GM10248 (cell line): ENCODE results near the gene RTEL1.

Experiments used
- CTCF ChIA-PET: fragments of 300-600 bp; sonication (Branson Sonifier 250); formaldehyde crosslinking; extraction: SDS; loops from one replicate; lab custom pipeline; 2021; ENCODE audit warnings: antibody characterized with exemption; lab: Yijun Ruan, JAX
- POLR2A ChIA-PET: fragments of 350-650 bp; sonication (Branson Sonifier 250); formaldehyde crosslinking; extraction: SDS; loops from one replicate; lab custom pipeline; 2020; ENCODE audit warnings: antibody characterized with exemption; lab: Yijun Ruan, JAX
- DNase-seq: peaks from one replicate; pipeline ENCODE4 v3.0.0; 2012; ENCODE audit errors: extremely low spot score
- TF ChIP-seq, protein P1 (sequence below): IDR thresholded peaks from 2 replicates; pipeline ENCODE4 v1.5.1; 2012; ENCODE audit warnings: mild to moderate bottlenecking, low read depth; ENCODE audit errors: extremely low read depth, missing control alignments, control extremely low read depth

The RTEL1 gene

DNA sequence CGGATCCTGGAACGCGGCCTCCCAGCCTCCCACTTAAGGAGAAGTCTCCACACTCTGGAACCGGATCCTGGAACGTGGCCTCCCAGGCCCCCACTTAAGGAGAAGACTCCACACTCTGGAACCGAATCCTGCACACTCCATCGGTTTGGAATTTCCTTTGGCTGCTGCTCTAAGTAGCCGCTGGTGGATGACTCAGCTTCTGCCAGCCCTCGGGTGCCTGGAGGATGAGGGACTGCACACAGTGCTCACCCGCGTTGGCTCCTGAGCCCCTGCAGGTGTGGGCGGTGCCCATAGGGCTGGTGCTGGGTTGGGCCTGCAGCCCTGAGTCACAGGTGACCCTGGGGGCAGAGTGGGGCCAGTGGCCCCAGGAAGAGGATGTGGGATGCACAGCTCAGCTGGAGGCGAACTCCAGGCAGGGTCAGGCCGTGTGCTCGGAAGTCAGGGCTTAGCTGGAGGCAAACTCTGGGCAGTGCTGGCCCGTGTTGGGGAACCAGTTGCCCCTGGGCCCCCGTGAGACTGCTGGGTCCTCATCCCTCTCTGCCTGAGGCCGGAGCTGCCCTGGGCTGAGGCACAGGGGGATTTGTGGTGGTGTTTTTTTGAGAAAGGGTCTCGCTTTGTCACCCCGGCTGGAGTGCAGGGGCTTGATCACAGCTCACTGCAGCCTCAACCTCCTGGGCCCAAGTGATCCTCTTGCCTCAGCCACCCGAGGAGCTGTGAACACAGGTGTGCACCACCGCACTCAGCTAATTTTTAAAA, 24.4 kb downstream of the RTEL1 start:
- POLR2A ChIA-PET = no interaction called here

DNA sequence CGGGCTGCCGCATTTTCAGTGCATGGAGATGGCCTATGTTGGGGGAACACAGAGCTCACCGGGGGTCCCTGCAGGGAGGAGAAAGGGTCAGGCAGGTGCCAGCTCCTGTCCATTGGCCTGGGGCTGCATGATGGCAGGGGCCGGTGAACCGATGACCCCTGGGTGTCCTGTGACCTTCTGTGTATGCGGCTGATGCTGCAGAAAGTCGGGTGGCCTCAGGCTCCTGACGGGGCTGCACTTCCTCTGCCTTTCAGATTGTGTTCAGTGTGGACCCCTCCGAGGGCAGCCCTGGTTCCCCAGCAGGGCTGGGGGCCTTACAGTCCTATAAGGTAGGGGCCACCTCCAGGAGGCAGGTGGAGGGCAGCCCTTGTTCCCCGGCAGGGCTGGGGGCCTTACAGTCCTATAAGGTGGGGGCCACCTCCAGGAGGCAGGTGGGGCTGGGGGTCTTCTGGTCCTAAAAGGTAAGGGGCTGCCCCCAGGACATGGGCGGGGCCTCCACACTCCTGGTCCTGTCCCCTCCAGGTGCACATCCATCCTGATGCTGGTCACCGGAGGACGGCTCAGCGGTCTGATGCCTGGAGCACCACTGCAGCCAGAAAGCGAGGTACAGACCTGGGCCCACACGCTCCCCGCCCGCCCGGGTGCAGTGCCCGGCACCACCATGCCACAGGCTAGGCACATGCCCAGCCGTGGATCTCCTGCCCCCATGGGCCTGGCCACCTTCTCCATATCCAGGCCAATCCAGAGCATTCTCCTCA, 27.3 kb downstream of the RTEL1 start:
- ChIA-PET POLR2A (no interaction called here), CTCF (no interaction called here)
- no peak for DNase-seq
- TF ChIP-seq, protein P1, sequence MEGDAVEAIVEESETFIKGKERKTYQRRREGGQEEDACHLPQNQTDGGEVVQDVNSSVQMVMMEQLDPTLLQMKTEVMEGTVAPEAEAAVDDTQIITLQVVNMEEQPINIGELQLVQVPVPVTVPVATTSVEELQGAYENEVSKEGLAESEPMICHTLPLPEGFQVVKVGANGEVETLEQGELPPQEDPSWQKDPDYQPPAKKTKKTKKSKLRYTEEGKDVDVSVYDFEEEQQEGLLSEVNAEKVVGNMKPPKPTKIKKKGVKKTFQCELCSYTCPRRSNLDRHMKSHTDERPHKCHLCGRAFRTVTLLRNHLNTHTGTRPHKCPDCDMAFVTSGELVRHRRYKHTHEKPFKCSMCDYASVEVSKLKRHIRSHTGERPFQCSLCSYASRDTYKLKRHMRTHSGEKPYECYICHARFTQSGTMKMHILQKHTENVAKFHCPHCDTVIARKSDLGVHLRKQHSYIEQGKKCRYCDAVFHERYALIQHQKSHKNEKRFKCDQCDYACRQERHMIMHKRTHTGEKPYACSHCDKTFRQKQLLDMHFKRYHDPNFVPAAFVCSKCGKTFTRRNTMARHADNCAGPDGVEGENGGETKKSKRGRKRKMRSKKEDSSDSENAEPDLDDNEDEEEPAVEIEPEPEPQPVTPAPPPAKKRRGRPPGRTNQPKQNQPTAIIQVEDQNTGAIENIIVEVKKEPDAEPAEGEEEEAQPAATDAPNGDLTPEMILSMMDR = no peak

More for the DNA sequence above, 24.4 kb downstream of the RTEL1 start:
- CTCF ChIA-PET = interaction anchor here (1.1 kb wide), 1 partner anchor 20 kb away, joined by 3 read pairs; no protein-coding TSS in a partner anchor
- DNase-seq = no peak
- TF ChIP-seq, protein P1 = no peak

DNA sequence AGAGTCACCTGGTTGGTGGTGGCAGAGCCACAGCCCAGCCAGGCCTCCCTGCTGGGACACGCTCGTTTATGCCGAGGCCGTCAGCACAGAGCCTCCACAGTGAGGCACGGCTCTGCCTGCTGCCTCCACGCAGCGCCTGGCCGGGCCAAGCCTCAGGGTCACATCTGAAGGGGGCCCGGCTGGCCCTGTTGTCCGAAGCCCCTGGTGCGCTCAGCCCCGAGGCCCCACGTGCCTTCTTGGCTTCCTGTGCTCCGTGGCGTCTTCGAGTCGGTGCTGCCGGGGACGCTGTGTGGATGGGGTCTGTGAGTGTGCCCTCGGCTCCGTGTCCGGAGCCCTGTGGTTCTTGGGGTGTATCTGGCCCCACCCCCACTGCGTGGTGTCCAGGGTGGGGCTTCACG, 28.0 kb downstream of the RTEL1 start:
- no peak for DNase-seq
- ChIA-PET POLR2A (interaction anchor here (0.6 kb wide), 1 partner anchor 177 kb away, joined by 3 read pairs; no protein-coding TSS in a partner anchor), CTCF (interaction anchor here (1.0 kb wide), 1 partner anchor 178 kb away, joined by 3 read pairs; no protein-coding TSS in a partner anchor)
- TF ChIP-seq, protein P1 = no peak

DNA sequence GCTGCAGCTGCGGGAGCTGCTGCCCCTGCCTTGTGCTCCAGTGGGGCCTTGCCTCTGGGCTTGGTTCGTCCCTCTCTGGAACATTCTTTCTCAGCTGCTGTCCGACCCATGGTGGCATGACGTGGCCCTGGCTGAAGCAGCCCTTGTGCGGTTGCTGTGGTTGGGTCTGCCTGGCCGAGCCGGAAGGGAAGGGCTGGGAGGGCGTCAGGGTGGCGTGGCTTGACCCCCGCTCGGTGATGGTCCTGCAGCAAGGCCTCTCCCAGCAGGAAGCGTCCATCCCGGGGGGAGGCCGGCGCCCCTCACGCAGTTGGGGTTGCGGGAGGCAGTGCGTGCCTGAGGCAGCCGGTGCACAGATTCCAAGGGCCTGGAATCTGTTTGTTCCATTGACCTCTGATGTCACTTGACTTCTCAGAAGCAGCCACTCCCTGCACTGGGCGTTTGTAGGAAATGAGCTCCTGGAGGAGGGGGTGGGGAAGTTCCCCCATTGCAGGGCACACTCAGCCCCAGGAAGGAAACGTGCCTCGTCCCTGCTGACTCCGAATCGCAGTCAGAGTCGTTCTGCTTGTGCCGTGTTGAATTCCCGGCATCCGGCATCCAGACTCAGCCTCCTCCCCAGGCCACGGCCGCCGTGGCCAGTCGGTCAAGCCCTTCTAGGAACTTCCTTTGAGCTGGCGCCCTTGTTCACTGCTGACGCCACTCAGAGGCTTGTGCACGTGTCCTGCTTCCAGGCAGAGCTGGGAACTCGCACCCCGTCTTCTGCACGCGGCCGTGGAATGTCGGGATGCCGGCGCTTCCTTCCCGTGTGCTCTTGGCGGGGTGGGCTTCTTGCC, 28.6 kb downstream of the RTEL1 start:
- CTCF ChIA-PET = interaction anchor here (1.0 kb wide), 2 partner anchors 29 to 177 kb away, joined by 3 read pairs; partner anchors contain the start of gene RTEL1
- no peak for DNase-seq
- POLR2A ChIA-PET = interaction anchor here (0.6 kb wide), 1 partner anchor 176 kb away, joined by 3 read pairs; no protein-coding TSS in a partner anchor
- TF ChIP-seq, protein P1 = no peak

DNA sequence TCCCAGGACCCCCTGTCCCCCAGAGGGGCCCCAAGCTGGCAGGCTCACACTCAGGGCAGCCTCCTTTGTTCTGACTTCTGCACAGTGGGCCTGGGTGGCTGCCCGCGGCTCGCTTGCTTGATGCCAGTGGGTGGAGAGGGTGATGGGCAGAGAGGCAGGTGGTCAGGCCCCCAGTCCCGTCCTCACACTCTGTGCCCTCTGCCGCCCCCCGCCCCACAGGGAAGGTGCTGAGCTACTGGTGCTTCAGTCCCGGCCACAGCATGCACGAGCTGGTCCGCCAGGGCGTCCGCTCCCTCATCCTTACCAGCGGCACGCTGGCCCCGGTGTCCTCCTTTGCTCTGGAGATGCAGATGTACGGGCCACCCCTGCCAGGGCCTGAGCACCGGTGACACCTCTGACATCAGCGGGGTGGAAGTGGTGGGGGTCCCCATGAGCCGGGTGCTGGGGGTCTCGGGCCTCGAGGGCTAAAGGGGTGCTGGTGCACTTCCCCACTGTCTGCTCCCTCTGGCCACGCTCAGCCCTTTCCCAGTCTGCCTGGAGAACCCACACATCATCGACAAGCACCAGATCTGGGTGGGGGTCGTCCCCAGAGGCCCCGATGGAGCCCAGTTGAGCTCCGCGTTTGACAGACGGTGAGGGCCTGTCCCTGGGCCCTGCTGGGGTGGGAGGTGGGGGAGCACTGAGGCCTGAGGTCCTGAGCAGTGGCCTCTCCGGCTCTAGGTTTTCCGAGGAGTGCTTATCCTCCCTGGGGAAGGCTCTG, 29.5 kb downstream of the RTEL1 start:
- no peak for DNase-seq
- ChIA-PET POLR2A (no interaction called here), CTCF (interaction anchor here (1.0 kb wide), 2 partner anchors 30 to 176 kb away, joined by 3 read pairs; partner anchors contain the start of gene RTEL1)
- TF ChIP-seq, protein P1 = no peak
